GM20000 (cell line): ENCODE data around the gene NFATC3.

ENCODE experiments used
- DNase-seq: peaks from one replicate; pipeline ENCODE4 v3.0.0; 2012; ENCODE audit warnings: low spot score
- CTCF ChIP-seq: IDR thresholded peaks from 2 replicates; pipeline ENCODE4 v1.5.1; 2012; ENCODE audit warnings: mild to moderate bottlenecking, control low read depth; ENCODE audit errors: extremely low read depth, missing control alignments

NFATC3 gene

GRCh38 chr16:68079376-68079625 lies 5.9 kb upstream of the NFATC3 start:
- no peak for TF ChIP-seq CTCF
- no peak for DNase-seq

- TF ChIP-seq CTCF = no peak
- DNase-seq = peak; percentile 59
Measured at GRCh38 chr16:68079626-68080344, 5.4 kb upstream of the NFATC3 start.

- DNase-seq = no peak
- no peak for TF ChIP-seq CTCF
Measured at GRCh38 chr16:68081861-68082628, 3.1 kb upstream of the NFATC3 start.

GRCh38 chr16:68082629-68083238 lies 2.4 kb upstream of the NFATC3 start:
- TF ChIP-seq CTCF = no peak
- DNase-seq = no peak

GRCh38 chr16:68083239-68083781 lies 1.9 kb upstream of the NFATC3 start:
- no peak for TF ChIP-seq CTCF
- no peak for DNase-seq

- TF ChIP-seq CTCF = no peak
Measured at GRCh38 chr16:68083861-68084503, 1.2 kb upstream of the NFATC3 start.

More at GRCh38 chr16:68083861-68084503, 1.2 kb upstream of the NFATC3 start:
- DNase-seq = no peak
